GM12878 (cell line): ENCODE data around the gene PDE11A. TPM values are rescaled to one million over a fixed set of nuclear protein-coding genes. Genes with fewer than 3 reads are reported as not detected.

Experiments used
- ASH2L ChIP-seq: fragments of 300-600, 200-600 bp; sonication (generic); IDR thresholded peaks from 2 replicates; pipeline ENCODE4 v1.6.1; 2017; ENCODE audit warnings: low read depth, mild to moderate bottlenecking, borderline replicate concordance
- ATF7 ChIP-seq: fragments of 450-650 bp; IDR thresholded peaks from 2 replicates; pipeline ENCODE4 v1.6.1; 2016; ENCODE audit warnings: low read depth, mild to moderate bottlenecking
- BHLHE40 ChIP-seq, 2 experiments: fragments of 450-650 bp in 1 of 2; IDR thresholded peaks; 2 replicates each; pipeline ENCODE4 v1.6.1; 2011 to 2017; ENCODE audit warnings: low read depth in 2 of 2, borderline replicate concordance in 1 of 2, improper control_type of control experiment in 1 of 2, low read length in 1 of 2, mild to moderate bottlenecking in 1 of 2
- CBX3 ChIP-seq: fragments of 200-600 bp; sonication (generic); IDR thresholded peaks from 2 replicates; pipeline ENCODE4 v1.6.1; 2016; ENCODE audit warnings: low read depth, borderline replicate concordance
- CREM ChIP-seq: IDR thresholded peaks from 2 replicates; pipeline ENCODE4 v1.6.1; 2014; ENCODE audit warnings: antibody characterized with exemption, low read depth
- EGR1 ChIP-seq, 2 experiments: IDR thresholded peaks; 1 replicate in 1 of 2; 2 replicates in 1 of 2; pipeline ENCODE4 v1.6.1; 2011 to 2012; ENCODE audit warnings: low read depth in 2 of 2, low read length in 2 of 2, borderline replicate concordance in 1 of 2, mild to moderate bottlenecking in 1 of 2, moderate library complexity in 1 of 2
- JUND ChIP-seq: IDR thresholded peaks from 2 replicates; pipeline ENCODE4 v1.6.1; 2012; ENCODE audit warnings: low read depth, mild to moderate bottlenecking, low read length, improper control_type of control experiment, moderate library complexity
- KDM1A ChIP-seq: fragments of 200-600 bp; sonication (generic); IDR thresholded peaks from 2 replicates; pipeline ENCODE4 v1.6.1; 2016; ENCODE audit warnings: borderline replicate concordance
- NFXL1 ChIP-seq: fragments of 450-650 bp; IDR thresholded peaks from 2 replicates; pipeline ENCODE4 v1.6.1; 2017; ENCODE audit warnings: antibody characterized with exemption, mild to moderate bottlenecking, borderline replicate concordance
- NR2C2 ChIP-seq: IDR thresholded peaks from 2 replicates; pipeline ENCODE4 v1.6.1; 2011; ENCODE audit warnings: borderline replicate concordance, low read depth; ENCODE audit not compliant: control insufficient read depth, insufficient read length
- PAX5 ChIP-seq: IDR thresholded peaks from 2 replicates; pipeline ENCODE4 v1.6.1; 2011; ENCODE audit warnings: low read depth, low read length, borderline replicate concordance
- RAD51 ChIP-seq: fragments of 450-650 bp; IDR thresholded peaks from 2 replicates; pipeline ENCODE4 v1.6.1; 2016; ENCODE audit warnings: moderate library complexity, mild to moderate bottlenecking, inconsistent platforms
- RB1 ChIP-seq: fragments of 450-650 bp; formaldehyde crosslinking; IDR thresholded peaks from 2 replicates; pipeline ENCODE4 v1.6.1; 2017; ENCODE audit warnings: mild to moderate bottlenecking, borderline replicate concordance
- RELA ChIP-seq: fragments of 450-650 bp; IDR thresholded peaks from 2 replicates; pipeline ENCODE4 v1.8.0; 2014; ENCODE audit warnings: borderline replicate concordance; ENCODE audit not compliant: partially characterized antibody
- SREBF1 ChIP-seq: IDR thresholded peaks from 2 replicates; pipeline ENCODE4 v1.6.1; 2012; ENCODE audit warnings: mild to moderate bottlenecking, low read length
- polyA plus RNA-seq, 11 experiments: library from polyadenylated mRNA; depleted of rRNA in 4 of 11; unstranded in 6 of 11; stranded (reverse) in 5 of 11; fragments of >200 nt; fragmentation: Nextera tagmentation in 4 of 11; fragmentation: Illumina TruSeq in 1 of 11; extraction: Ambion mirVana in 4 of 11; extraction: Trizol in 1 of 11; gene quantifications; 1 replicate in 1 of 11; 2 replicates in 10 of 11; pipeline versions ENCODE4 v1.2.1 to v1.2.3, GENCODE V29; 2011 to 2016; ENCODE audit warnings: inconsistent platforms in 2 of 11, missing spikeins in 2 of 11, low read depth in 1 of 11
- total RNA-seq, 4 experiments: library from RNA; depleted of rRNA in 3 of 4; stranded (reverse); fragments of >200 nt in 3 of 4; fragmentation: Illumina TruSeq in 1 of 4; extraction: Trizol in 1 of 4; gene quantifications; 2 replicates each; pipeline versions ENCODE4 v1.2.1 to v1.2.3, GENCODE V29; 2013 to 2021
- TF ChIP-seq, protein P1 (sequence below): fragments of 150-350 bp; IDR thresholded peaks from 2 replicates; pipeline ENCODE4 v1.6.1; 2016; ENCODE audit warnings: low read depth, low read length
- TF ChIP-seq, protein P2 (sequence below): IDR thresholded peaks from 2 replicates; pipeline ENCODE4 v1.6.1; 2012; ENCODE audit warnings: low read length, inconsistent platforms
- TF ChIP-seq, protein P3 (sequence below): IDR thresholded peaks from 2 replicates; pipeline ENCODE4 v1.6.1; 2011; ENCODE audit warnings: borderline replicate concordance, low read depth, mild to moderate bottlenecking, moderate library complexity, low read length; ENCODE audit not compliant: insufficient read depth, poor library complexity, severe bottlenecking

The PDE11A gene
- total and polyA plus RNA-seq, 10 of the 15 experiments (the other 5 are each of a cell fraction or from before 2014, with no cell fraction given), result 0.01 to 0.17 (median 0.06) TPM; not detected in 5

DNA sequence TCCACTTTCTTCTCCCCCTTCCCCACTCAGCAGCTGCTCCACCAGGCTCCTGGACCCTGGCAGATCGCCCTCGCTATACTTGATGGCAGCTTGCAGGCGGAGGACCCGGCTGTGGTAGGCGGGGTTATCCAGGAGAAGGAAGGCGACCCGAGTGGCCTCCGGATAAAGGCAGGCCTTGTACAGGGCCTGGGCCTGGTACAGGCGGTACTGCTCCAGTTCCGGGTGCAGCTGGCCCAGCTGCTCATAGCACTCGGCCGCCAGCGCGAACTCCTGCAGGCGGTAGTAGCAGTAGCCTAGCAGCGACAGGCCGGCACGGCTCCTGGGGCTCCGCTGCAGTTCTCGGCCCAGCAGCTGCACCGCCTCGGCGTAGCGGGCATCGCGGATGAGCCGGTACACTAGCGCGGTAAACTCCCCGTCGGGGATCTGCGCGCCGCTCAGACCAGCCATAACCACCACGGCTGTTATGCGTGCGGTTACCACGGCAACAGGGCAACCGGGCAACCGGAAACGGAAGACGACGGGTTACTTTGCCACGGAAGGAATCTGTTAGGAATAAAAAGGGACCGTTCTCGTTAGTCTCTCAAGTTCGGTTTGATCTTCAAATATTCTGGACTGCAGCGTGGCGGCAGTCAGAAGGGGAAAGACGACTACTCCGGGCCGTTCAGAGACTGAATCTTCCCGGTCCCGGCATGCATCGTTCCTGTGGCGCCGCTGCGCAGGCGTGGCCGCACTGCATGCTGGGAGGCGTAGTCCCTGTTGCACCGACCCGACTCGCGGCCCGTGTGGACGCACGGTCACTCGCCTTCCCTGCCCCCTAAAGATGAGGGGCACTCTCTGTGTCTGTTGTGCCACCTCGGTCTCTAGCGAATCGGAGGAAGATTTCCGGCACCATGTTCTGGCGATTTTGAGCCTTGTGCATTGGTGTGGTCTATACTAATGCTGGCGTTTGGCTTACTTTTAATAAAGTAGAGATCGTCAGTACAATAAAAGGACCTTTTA lies 454.0 kb downstream of the PDE11A start (continued):
- TF ChIP-seq, protein P1, sequence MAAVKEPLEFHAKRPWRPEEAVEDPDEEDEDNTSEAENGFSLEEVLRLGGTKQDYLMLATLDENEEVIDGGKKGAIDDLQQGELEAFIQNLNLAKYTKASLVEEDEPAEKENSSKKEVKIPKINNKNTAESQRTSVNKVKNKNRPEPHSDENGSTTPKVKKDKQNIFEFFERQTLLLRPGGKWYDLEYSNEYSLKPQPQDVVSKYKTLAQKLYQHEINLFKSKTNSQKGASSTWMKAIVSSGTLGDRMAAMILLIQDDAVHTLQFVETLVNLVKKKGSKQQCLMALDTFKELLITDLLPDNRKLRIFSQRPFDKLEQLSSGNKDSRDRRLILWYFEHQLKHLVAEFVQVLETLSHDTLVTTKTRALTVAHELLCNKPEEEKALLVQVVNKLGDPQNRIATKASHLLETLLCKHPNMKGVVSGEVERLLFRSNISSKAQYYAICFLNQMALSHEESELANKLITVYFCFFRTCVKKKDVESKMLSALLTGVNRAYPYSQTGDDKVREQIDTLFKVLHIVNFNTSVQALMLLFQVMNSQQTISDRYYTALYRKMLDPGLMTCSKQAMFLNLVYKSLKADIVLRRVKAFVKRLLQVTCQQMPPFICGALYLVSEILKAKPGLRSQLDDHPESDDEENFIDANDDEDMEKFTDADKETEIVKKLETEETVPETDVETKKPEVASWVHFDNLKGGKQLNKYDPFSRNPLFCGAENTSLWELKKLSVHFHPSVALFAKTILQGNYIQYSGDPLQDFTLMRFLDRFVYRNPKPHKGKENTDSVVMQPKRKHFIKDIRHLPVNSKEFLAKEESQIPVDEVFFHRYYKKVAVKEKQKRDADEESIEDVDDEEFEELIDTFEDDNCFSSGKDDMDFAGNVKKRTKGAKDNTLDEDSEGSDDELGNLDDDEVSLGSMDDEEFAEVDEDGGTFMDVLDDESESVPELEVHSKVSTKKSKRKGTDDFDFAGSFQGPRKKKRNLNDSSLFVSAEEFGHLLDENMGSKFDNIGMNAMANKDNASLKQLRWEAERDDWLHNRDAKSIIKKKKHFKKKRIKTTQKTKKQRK, result no peak
- peak; percentile 36; the same call in 1 of the 2 replicates for TF ChIP-seq PAX5
- no peak; the same call in 1 of the 2 replicates for TF ChIP-seq RB1
- TF ChIP-seq CBX3, result no peak
- TF ChIP-seq, protein P2, sequence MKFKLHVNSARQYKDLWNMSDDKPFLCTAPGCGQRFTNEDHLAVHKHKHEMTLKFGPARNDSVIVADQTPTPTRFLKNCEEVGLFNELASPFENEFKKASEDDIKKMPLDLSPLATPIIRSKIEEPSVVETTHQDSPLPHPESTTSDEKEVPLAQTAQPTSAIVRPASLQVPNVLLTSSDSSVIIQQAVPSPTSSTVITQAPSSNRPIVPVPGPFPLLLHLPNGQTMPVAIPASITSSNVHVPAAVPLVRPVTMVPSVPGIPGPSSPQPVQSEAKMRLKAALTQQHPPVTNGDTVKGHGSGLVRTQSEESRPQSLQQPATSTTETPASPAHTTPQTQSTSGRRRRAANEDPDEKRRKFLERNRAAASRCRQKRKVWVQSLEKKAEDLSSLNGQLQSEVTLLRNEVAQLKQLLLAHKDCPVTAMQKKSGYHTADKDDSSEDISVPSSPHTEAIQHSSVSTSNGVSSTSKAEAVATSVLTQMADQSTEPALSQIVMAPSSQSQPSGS, result no peak
- TF ChIP-seq CREM, result peak; percentile 74; the same call in 1 of the 2 replicates
- TF ChIP-seq, protein P3, sequence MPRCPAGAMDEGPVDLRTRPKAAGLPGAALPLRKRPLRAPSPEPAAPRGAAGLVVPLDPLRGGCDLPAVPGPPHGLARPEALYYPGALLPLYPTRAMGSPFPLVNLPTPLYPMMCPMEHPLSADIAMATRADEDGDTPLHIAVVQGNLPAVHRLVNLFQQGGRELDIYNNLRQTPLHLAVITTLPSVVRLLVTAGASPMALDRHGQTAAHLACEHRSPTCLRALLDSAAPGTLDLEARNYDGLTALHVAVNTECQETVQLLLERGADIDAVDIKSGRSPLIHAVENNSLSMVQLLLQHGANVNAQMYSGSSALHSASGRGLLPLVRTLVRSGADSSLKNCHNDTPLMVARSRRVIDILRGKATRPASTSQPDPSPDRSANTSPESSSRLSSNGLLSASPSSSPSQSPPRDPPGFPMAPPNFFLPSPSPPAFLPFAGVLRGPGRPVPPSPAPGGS, result no peak
- peak; percentile 79 for TF ChIP-seq RELA
- peak; percentile 36; the same call in 1 of the 2 replicates for TF ChIP-seq ATF7
- TF ChIP-seq RAD51, result no peak
- peak; percentile 45; the same call in 1 of the 2 replicates for TF ChIP-seq SREBF1
- no peak for TF ChIP-seq KDM1A
- no peak for TF ChIP-seq EGR1 (IDR thresholded peaks at IDR 0.05; ENCODE audit: borderline replicate concordance in 1 of 2, low read depth in 2 of 2, low read length in 2 of 2)
- TF ChIP-seq NFXL1, result no peak
- no peak for TF ChIP-seq ASH2L
- TF ChIP-seq JUND, result no peak
- TF ChIP-seq NR2C2, result no peak
- TF ChIP-seq BHLHE40 (IDR thresholded peaks at IDR 0.05; ENCODE audit: borderline replicate concordance in 1 of 2, low read depth in 2 of 2, low read length in 1 of 2), result peak; percentile 15 to 51; a peak in 1 of 4 replicates
